Heart right ventricle (tissue), 16 donors: Measurements from ENCODE around the gene GJC3. TPM values are rescaled to one million over a fixed set of nuclear protein-coding genes. Genes with fewer than 3 reads are reported as not detected.

Experiments used
- ATAC-seq, 8 donors: fragments of 200-7000 bp; cut with Tn5 transposase; one replicate each; pipeline ENCODE4 v1.9.1; 2020; ENCODE audit warnings: mild to moderate bottlenecking in 8 of 8, moderate library complexity in 8 of 8, moderate number of reproducible peaks in 1 of 8
- DNase-seq, 2 donors: peaks; one replicate each; pipeline ENCODE4 v3.0.0-alpha.2; 2020
- H3K27ac ChIP-seq, 10 donors: fragments of 200-600 bp; sonication (generic) in 2 of 10; one replicate each; pipeline versions ENCODE4 v1.5.0 to v1.8.0; 2020 to 2022; ENCODE audit warnings: mild to moderate bottlenecking in 3 of 10
- H3K27me3 ChIP-seq, 7 donors: fragments of 200-600 bp; one replicate each; pipeline ENCODE4 v1.8.0; 2021 to 2022; ENCODE audit warnings: mild to moderate bottlenecking in 2 of 7
- H3K36me3 ChIP-seq, 9 donors: fragments of 200-600 bp; sonication (generic) in 1 of 9; one replicate each; pipeline versions ENCODE4 v1.5.0 to v1.8.0; 2020 to 2022; ENCODE audit warnings: mild to moderate bottlenecking in 2 of 9
- H3K4me1 ChIP-seq, 9 donors: fragments of 200-600 bp; sonication (generic) in 1 of 9; one replicate each; pipeline versions ENCODE4 v1.5.0 to v1.8.0; 2020 to 2022; ENCODE audit warnings: mild to moderate bottlenecking in 4 of 9
- H3K4me3 ChIP-seq, 10 donors: fragments of 200-600 bp; sonication (generic) in 2 of 10; one replicate each; pipeline versions ENCODE4 v1.5.0 to v1.8.0; 2020 to 2022; ENCODE audit warnings: mild to moderate bottlenecking in 7 of 10, moderate library complexity in 2 of 10
- H3K9me3 ChIP-seq, 11 donors: fragments of 200-600 bp in 10 of 11; sonication (generic) in 2 of 11; one replicate each; pipeline versions ENCODE4 v1.5.0 to v1.8.0; 2013 to 2022; ENCODE audit warnings: mild to moderate bottlenecking in 2 of 11, control low read depth in 1 of 11, moderate library complexity in 1 of 11
- CTCF ChIP-seq, 9 donors: fragments of 200-600 bp; sonication (generic) in 2 of 9; IDR thresholded peaks; one replicate each; pipeline versions ENCODE4 v1.5.0 to v1.8.0; 2021 to 2022; ENCODE audit warnings: antibody characterized with exemption in 9 of 9, mild to moderate bottlenecking in 5 of 9, moderate library complexity in 1 of 9
- WGBS, 2 donors: extraction: QIAGEN DNeasy Blood & Tissue Kit; methylation state at CpG; one replicate each; pipeline ENCODE4 v1.1.7; 2013; ENCODE audit warnings: inconsistent platforms in 1 of 2; 5-methylcytosine and 5-hydroxymethylcytosine counted together
- intact Hi-C, 10 donors: fragments of 100-400 bp; cut with DNase I; formaldehyde crosslinking; loops; one replicate each; pipeline versions ENCODE4 v1.11.1 to v1.14.2; 2022
- polyA plus RNA-seq, 2 donors: library from polyadenylated mRNA; stranded (reverse); fragments of 200-250 nt; gene quantifications; one replicate each; pipeline ENCODE4 v1.2.3, GENCODE V29; 2013
- total RNA-seq, 10 donors: library from RNA; stranded (reverse); fragmentation: NEBNext Ultra II Directional in 3 of 10; extraction: Animal tissue kit (Norgen Biotek cat#: 25700) in 3 of 10; gene quantifications; one replicate each; pipeline versions ENCODE4 v1.2.1 to v1.2.4, GENCODE V29; 2021 to 2023
- donor health status: Arrhythmogenic right ventricular cardiomyopathy.
- donor health status: ischemic (EF 13 %, LVEDD 7.1; RV severe dilation, severe dysfunction).
- donor health status: healthy with polysubstance abuse.
- donor health status: DM: no; HTN: yes; CAD: no.
- donor health status: DM: no; HTN: no; CAD: no.
- donor health status: ischemic (EF 25% LVEDD 6.9; RV normal size, moderate dysfunction).
- donor health status: ischemic (EF 25% LVEDD 5.7; RV mildly dilated, moderate dysfunction).
- donor health status: healthy.
- donor health status: DM: yes; HTN: yes; CAD: no.
- donor health status: Ischemic cardiomyopathy.
- donor health status: ischemic (EF 35%, LVEDD 5.7; RV mildly dilated, moderate dysfunction).
- donor health status: nonischemic (EF 11% LVEDD 7.7; RV severe dilation, severe dysfunction).
- donor health status: DM: yes; HTN: yes; CAD: no.
- donor health status: PGD.
- donor health status: ischemic (EF 29% LVEDD 5.4; RV normal size, mild dysfunction).
- donor health status: nonischemic (EF 23%, LVEDD 6.1; RV moderate dilation, normal function).

GJC3 gene
- total and polyA plus RNA-seq, 12 donors: 0.29 to 0.44 TPM; not detected in 10

GRCh38 chr7:99928188-99928587 lies 1.2 kb downstream of the GJC3 start:
- no peak for DNase-seq
- intact Hi-C loops: loop anchor here in 4 of 10 donors (5.0 to 10.0 kb wide), 4 partner anchors 47 to 127 kb away; partner anchors contain the start of gene AZGP1 (in 1 of the 4)
- ATAC-seq: no peak
- Histone ChIP-seq H3K4me3 (no peak overlapping the region), H3K36me3 (no peaks in the 10 kb centered on the region), H3K9me3 (no peaks in the 10 kb centered on the region), H3K4me1 (peaks cover 4 to 21% (median 11%) of the 10 kb centered on the region in 9 donors), H3K27me3 (peaks cover 0 to 18% (median 0%) of the 10 kb centered on the region in 7 donors), H3K27ac (no peak overlapping the region)
- no peak for TF ChIP-seq CTCF (IDR thresholded peaks at IDR 0.05)
- 81 to 82% methylated on average over 2 of the region's 2 CpGs for WGBS, 2 donors

- Histone ChIP-seq H3K4me3 (no peak overlapping the region), H3K27ac (no peak overlapping the region), H3K9me3 (no peaks in the 10 kb centered on the region), H3K27me3 (peaks cover 0 to 18% (median 0%) of the 10 kb centered on the region in 7 donors), H3K36me3 (no peaks in the 10 kb centered on the region), H3K4me1 (peaks cover 4 to 21% (median 11%) of the 10 kb centered on the region in 9 donors)
- intact Hi-C loops: loop anchor here in 4 of 10 donors (5.0 to 10.0 kb wide), 4 partner anchors 47 to 127 kb away; partner anchors contain the start of gene AZGP1 (in 1 of the 4)
- ATAC-seq: no peak
- no peak for TF ChIP-seq CTCF (IDR thresholded peaks at IDR 0.05)
- 64 to 68% methylated on average over 5 of the region's 5 CpGs for WGBS, 2 donors
- DNase-seq: no peak
Measured at GRCh38 chr7:99927536-99927935, 1.9 kb downstream of the GJC3 start.

- intact Hi-C loops: loop anchor here in 4 of 10 donors (5.0 to 10.0 kb wide), 4 partner anchors 48 to 128 kb away; partner anchors contain the start of gene AZGP1 (in 1 of the 4)
- TF ChIP-seq CTCF (IDR thresholded peaks at IDR 0.05): no peak
- H3K27me3 ChIP-seq: peaks cover 0 to 18% (median 0%) of the 10 kb centered on the region in 7 donors
- H3K4me3 ChIP-seq: no peak overlapping the region
- H3K9me3 ChIP-seq: no peaks in the 10 kb centered on the region
- peaks cover 4 to 21% (median 11%) of the 10 kb centered on the region in 9 donors for H3K4me1 ChIP-seq
- DNase-seq (no peak), ATAC-seq (no peak)
- H3K36me3 ChIP-seq: peaks cover 0 to 5% (median 0%) of the 10 kb centered on the region in 9 donors
- H3K27ac ChIP-seq: no peak overlapping the region
Measured at GRCh38 chr7:99926321-99926720, 3.1 kb downstream of the GJC3 start.

- no peak for TF ChIP-seq CTCF (IDR thresholded peaks at IDR 0.05)
- intact Hi-C loops: loop anchor here in 3 of 10 donors (10.0 kb wide), 3 partner anchors 52 to 132 kb away; partner anchors contain the start of gene AZGP1 (in 1 of the 3)
Measured at GRCh38 chr7:99923200-99923599, 6.2 kb downstream of the GJC3 start.

More at GRCh38 chr7:99923200-99923599, 6.2 kb downstream of the GJC3 start:
- no peaks in the 10 kb centered on the region for H3K9me3 ChIP-seq
- H3K4me3 ChIP-seq: no peak overlapping the region
- H3K4me1 ChIP-seq: peaks cover 0 to 18% (median 15%) of the 10 kb centered on the region in 9 donors
- no peak for ATAC-seq
- peaks cover 0 to 9% (median 0%) of the 10 kb centered on the region in 7 donors for H3K27me3 ChIP-seq
- WGBS, 2 donors: 73 to 83% methylated on average over 3 of the region's 3 CpGs
- DNase-seq: no peak
- peaks cover 0 to 10% (median 0%) of the 10 kb centered on the region in 9 donors for H3K36me3 ChIP-seq
- H3K27ac ChIP-seq: no peak overlapping the region
